GM12878 (cell line): ENCODE results near the gene SCD5.

Experiments used
- EP300 ChIP-seq, 2 experiments: fragments of 150-350 bp in 1 of 2; IDR thresholded peaks; 2 replicates each; pipeline ENCODE4 v1.6.1; 2011 to 2012; ENCODE audit warnings: low read depth in 2 of 2, low read length in 2 of 2, borderline replicate concordance in 1 of 2, improper control_type of control experiment in 1 of 2, inconsistent platforms in 1 of 2; ENCODE audit not compliant: control insufficient read depth in 1 of 2
- EZH2 ChIP-seq: IDR thresholded peaks from 2 replicates; pipeline ENCODE4 v1.6.1; 2012; ENCODE audit warnings: low read depth, mild to moderate bottlenecking, control low read depth, inconsistent platforms, low read length, borderline replicate concordance; ENCODE audit not compliant: control insufficient read depth
- MYC ChIP-seq: IDR thresholded peaks from 2 replicates; pipeline ENCODE4 v1.6.1; 2011; ENCODE audit warnings: mild to moderate bottlenecking, low read length, moderate library complexity, inconsistent platforms; ENCODE audit not compliant: insufficient read depth, insufficient replicate concordance, insufficient read length, severe bottlenecking
- SMARCA5 ChIP-seq: fragments of 450-650 bp; IDR thresholded peaks from 2 replicates; pipeline ENCODE4 v1.6.1; 2017; ENCODE audit warnings: mild to moderate bottlenecking
- SRF ChIP-seq, 2 experiments: IDR thresholded peaks; 2 replicates each; pipeline ENCODE4 v1.6.1; 2011; ENCODE audit warnings: low read depth in 2 of 2, low read length in 2 of 2, mild to moderate bottlenecking in 1 of 2, moderate library complexity in 1 of 2
- TCF7 ChIP-seq: IDR thresholded peaks from 2 replicates; pipeline ENCODE4 v1.6.1; 2014; ENCODE audit warnings: antibody characterized with exemption, borderline replicate concordance
- ZNF274 ChIP-seq: IDR thresholded peaks from one replicate; pipeline ENCODE4 v1.8.0; 2011; ENCODE audit not compliant: insufficient read length, insufficient read depth
- TF ChIP-seq, protein P1 (sequence below), 3 experiments: IDR thresholded peaks in 2 of 3; conservative IDR thresholded peaks in 1 of 3; 2 replicates each; pipeline ENCODE4 v1.5.1; 2011; ENCODE audit warnings: low read depth in 3 of 3, low read length in 3 of 3, mild to moderate bottlenecking in 3 of 3, control low read depth in 2 of 3, moderate library complexity in 2 of 3, inconsistent platforms in 1 of 3, mixed read lengths in 1 of 3; ENCODE audit not compliant: control insufficient read depth in 2 of 3, insufficient read depth in 1 of 3; ENCODE audit errors: extremely low read depth in 1 of 3
- TF ChIP-seq, protein P2 (sequence below): IDR thresholded peaks from 2 replicates; pipeline ENCODE4 v1.6.1; 2011; ENCODE audit warnings: low read depth, low read length, improper control_type of control experiment, borderline replicate concordance

DNA sequence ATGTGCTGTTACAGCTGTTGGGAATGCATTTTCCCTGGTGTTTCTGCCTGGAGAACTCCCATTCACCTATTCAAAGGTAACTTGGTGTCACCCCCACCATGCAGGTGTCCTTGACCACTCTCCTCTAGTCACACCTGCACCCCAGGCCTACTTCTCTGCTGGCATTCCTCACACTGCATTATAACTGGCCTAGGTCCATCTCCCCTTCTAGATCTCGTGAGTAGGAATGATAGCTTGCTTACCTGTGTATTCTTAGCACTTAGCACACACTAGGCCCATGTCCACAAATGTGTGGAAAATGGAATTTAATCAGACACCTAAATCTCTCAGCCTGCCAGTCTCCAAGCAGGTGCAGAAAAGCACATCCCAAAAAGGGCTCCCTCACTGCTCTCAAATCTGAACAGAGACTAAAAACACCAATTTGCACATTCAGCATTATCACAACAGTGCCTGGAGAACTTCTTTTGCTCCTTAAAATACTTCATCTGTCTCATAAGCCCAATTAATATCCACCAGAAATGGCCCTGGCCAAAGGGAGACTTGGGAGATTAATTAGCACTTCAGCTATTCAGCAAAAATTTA is 18.3 kb downstream of the SCD5 start:
- TF ChIP-seq, protein P1, sequence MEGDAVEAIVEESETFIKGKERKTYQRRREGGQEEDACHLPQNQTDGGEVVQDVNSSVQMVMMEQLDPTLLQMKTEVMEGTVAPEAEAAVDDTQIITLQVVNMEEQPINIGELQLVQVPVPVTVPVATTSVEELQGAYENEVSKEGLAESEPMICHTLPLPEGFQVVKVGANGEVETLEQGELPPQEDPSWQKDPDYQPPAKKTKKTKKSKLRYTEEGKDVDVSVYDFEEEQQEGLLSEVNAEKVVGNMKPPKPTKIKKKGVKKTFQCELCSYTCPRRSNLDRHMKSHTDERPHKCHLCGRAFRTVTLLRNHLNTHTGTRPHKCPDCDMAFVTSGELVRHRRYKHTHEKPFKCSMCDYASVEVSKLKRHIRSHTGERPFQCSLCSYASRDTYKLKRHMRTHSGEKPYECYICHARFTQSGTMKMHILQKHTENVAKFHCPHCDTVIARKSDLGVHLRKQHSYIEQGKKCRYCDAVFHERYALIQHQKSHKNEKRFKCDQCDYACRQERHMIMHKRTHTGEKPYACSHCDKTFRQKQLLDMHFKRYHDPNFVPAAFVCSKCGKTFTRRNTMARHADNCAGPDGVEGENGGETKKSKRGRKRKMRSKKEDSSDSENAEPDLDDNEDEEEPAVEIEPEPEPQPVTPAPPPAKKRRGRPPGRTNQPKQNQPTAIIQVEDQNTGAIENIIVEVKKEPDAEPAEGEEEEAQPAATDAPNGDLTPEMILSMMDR (IDR thresholded peaks at IDR 0.05 in 2 of 3, conservative IDR thresholded peaks at IDR 0.05 in 1 of 3; ENCODE audit: control insufficient read depth in 2 of 3, extremely low read depth in 1 of 3, insufficient read depth in 1 of 3, low read depth in 3 of 3, low read length in 3 of 3): no peak
- TF ChIP-seq MYC: no peak
- TF ChIP-seq SRF (IDR thresholded peaks at IDR 0.05; ENCODE audit: low read depth in 2 of 2, low read length in 2 of 2): no peak
- TF ChIP-seq EZH2: no peak
- TF ChIP-seq EP300 (IDR thresholded peaks at IDR 0.05; ENCODE audit: borderline replicate concordance in 1 of 2, control insufficient read depth in 1 of 2, low read depth in 2 of 2, low read length in 2 of 2): no peak
- TF ChIP-seq, protein P2, sequence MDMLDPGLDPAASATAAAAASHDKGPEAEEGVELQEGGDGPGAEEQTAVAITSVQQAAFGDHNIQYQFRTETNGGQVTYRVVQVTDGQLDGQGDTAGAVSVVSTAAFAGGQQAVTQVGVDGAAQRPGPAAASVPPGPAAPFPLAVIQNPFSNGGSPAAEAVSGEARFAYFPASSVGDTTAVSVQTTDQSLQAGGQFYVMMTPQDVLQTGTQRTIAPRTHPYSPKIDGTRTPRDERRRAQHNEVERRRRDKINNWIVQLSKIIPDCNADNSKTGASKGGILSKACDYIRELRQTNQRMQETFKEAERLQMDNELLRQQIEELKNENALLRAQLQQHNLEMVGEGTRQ: no peak
- no peak for TF ChIP-seq SMARCA5
- TF ChIP-seq ZNF274: no peak
- no peak for TF ChIP-seq TCF7
